NCI-H82 (cell line): ENCODE measurements around the gene HMG20B.

Source experiments
- DNase-seq: peaks from one replicate; lab custom pipeline; 2025; lab: John Stamatoyannopoulos, UW

HMG20B gene

DNA sequence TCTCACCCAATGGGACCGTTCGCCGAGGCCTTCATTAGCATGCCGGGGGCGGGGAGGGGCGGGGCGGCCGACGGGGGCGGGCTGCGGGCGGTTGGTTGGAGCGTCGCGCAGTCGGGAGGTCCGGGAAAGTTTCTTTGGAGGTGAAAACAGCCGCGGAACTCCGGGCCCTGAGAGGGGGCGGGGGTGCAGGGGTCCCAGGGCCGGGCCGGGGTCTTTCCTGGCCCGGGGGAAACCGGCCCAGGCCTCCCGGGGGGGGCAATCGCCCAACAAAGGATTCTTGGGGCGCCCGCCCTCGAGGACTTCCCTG is at the start of gene HMG20B:
Gene HMG20B (plus strand): TSS at position 90 of the 307 bp plus-strand sequence. CDS start 366 bp downstream, outside the sequence.
- DNase-seq: no peak

DNA sequence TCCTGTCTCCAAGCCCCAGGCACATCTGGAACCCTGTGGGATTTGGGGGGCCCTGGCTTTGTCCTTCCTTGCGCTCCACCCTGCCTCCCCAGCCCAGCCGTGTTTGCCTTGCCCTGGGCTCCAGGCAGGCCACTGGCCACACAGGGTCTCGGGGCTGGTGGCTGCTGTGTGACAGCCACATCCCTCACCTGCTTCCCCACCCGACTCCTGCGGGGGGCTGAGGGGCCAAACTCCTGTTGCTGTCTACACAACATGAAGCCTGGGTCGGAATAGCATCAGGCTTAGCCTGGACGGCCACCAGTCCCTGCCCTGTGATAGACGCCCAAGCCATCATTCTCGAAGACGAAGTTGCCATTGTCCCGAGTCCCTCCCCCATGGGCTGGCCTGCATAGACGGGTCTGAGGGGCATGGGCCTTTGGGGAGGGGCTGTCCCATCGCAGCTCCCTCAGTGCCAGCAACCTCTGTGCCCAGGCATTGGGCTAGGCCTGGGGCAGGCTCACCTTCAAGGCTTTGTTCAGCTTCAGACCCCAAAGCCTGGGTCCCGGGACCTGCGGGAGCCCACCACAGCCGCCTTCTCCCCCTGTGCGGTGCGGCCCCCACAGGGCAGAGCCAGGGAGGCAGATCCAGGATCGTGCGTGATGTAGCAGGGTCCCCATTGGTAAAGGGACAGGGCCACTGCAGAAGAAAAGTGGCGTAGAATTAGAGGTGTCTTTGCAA is 49.2 kb upstream of the HMG20B start:
- no peak for DNase-seq

DNA sequence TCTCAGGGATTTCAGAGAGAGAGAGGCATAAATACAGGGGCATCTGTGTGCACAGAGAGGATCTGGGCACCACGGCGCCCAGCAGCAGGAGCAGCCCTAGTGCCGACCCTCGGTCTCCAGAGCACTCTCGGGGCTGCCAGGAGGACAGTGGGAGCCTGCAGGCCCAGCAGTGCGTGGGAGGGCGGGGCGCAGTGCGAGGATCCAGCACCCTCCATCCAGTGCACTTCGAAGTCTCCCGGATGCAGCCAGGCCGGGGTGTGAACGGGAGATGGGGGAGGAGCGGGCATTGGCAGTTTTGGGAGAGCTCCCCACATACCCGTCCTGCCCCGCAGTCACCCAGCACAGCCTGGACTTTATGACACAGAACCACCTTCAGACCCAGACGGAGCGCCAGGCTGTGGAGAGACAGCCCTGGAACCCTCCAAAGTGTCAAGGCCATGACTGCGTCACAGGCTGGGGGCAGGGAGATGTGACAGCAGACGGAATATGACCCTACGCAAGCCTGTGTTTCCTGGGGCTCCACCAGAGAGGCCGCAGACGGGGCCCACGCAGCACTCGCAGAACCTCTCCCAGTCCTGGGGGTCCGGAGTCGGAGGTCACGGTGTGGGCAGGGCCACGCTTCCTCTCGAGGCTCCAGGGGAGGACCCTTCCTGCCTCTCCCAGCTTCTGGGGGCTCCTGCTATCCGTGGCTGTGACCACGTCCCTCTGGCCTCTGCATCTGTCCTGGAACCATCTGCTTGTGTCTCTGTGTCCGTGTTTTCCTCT is 48.5 kb upstream of the HMG20B start:
- no peak for DNase-seq

DNA sequence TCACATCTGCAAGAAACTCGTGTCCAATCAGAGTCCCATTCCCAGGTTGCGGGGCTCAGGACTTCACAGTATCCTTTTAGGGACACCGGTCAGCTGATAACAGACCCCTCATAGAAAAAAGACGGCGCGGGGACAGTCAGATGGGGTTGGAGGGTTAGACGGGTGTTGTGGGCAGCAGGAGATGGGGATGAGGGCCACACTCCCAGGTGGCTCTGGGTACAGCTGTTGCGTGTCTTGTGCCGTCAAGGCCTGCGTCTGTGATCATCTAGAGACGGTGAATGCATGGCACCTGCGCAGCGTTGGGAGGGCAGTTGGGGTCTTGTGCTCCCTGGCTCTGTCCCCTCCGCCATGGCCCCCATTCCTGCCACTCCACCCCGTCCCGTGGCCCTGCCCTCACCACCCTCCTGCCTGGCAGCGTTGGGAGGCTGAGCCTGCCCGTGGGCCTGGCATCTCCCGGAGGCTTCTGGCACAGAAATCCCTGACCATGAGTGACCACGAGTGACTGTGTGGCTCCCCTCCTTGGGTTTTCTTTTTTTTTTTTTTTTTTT is 47.8 kb upstream of the HMG20B start:
- DNase-seq: no peak

DNA sequence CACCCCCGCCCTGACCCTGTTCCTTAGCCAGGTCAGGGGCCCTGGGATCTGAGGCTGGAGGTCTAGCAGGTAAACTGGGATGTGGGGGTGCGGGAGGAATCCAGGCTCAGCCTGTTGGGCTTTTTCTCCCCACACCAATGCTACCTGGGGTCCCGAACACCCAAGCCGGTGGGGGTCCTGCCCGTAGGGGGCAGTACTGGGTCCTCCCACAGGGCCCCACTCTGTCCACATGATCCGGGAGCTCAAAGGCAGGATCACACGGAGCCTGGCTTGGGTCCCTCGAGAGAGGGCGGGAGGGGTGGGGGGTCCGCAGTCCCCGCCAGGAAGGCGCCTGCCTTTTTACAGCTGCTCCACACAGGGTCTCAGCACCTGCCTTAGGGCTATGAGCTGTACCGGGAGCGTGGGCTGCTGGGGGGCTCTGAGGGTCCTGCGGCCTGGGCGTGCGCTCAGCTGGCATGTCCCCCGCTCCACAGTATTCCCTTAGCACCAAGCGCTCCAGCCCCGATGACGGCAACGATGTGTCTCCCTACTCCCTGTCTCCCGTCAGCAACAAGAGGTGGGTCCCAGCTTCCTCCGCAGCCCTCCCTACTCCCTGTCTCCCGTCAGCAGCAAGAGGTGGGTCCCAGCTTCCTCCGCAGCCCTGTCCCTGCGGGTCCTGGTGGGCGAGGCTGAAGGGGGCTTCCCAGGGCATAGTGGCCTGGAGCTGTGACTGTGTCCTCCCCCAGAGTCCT is 46.1 kb upstream of the HMG20B start:
- no peak for DNase-seq

DNA sequence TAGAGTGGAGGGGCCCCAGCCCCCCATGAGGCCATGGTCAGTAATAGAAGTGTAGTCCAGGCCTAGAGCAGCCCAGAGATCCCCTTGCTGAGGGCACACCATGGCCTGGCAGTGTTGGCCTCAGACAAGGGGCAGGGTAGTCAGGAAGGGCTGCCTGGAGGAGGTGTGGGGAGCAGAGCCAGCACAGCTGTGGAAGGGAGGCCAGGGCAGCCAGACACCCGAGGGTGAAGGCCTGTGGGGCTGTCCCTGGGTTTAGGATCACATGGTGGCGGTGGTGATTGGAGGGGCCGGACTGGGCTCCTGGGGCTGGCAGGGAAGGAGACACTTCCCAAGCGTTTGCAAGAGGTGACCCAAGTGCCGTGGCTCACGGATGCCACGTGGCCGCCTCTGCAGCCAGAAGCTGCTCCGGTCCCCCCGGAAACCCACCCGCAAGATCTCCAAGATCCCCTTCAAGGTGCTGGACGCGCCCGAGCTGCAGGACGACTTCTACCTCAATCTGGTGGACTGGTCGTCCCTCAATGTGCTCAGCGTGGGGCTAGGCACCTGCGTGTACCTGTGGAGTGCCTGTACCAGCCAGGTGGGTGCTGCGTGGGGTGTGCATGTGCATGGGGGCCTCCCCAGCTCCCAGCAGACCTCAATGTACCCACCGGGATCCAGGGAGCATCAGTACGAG is 45.4 kb upstream of the HMG20B start:
- DNase-seq: no peak

DNA sequence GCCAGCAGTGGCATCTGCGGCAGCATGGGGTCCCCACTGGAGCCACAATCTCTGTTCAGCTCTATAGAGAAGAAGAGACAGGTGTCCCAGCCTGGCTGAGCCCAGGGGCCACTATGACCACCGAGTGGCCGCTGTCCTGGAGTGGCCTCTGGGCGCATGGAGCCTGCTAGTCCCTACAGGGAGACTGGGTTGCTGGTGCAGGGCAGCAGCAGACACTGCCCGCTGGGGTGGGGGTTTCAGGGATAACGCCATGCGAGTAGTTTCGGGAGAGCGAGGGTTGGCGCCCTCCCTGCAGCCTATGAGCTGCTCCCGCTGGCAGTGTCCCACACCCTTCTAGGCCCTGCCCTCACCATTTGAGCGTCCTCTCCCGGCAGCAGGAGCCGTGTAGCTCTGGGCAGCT is 44.7 kb upstream of the HMG20B start:
- no peak for DNase-seq

DNA sequence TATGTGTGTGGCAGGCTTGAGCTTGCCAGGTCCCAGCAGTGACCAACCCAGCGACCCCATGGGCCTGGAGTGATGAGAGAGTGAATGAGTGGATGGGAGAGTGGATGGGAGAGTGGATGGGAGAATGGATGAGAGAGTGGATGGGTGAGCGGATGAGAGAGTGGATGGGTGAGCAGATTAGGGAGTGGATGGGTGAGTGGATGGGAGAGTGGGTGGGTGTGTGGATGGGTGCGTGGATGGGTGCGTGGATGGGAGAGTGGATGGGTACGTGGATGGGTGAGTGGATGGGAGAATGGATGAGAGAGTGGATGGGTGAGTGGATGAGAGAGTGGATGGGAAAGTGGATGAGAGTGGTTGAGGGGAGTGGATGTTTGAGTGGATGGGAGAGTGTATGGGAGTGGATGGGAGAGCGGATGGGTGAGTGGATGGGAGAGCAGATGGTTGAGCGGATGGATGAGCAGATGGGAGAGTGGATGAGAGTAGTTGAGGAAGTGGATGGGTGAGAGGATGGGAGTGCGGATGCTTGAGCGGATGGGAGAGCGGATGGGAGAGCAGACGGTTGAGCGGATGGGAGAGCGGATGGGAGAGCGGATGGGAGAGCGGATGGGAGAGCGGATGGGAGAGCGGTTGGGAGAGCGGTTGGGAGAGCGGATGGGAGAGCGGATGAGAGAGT is 44.1 kb upstream of the HMG20B start:
- no peak for DNase-seq

DNA sequence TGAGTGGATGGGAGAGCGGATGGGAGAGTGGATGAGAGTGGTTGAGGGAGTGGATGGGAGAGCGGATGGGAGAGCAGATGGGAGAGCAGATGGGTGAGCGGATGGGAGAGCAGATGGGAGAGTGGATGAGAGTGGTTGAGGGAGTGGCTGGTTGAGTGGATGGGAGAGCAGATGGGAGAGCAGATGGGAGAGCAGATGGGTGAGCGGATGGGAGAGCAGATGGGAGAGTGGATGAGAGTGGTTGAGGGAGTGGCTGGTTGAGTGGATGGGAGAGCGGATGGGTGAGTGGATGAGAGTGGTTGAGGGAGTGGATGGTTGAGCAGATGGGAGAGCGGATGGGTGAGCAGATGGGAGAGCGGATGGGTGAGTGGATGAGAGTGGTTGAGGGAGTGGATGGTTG is 43.4 kb upstream of the HMG20B start:
- peak; percentile 20 for DNase-seq

DNA sequence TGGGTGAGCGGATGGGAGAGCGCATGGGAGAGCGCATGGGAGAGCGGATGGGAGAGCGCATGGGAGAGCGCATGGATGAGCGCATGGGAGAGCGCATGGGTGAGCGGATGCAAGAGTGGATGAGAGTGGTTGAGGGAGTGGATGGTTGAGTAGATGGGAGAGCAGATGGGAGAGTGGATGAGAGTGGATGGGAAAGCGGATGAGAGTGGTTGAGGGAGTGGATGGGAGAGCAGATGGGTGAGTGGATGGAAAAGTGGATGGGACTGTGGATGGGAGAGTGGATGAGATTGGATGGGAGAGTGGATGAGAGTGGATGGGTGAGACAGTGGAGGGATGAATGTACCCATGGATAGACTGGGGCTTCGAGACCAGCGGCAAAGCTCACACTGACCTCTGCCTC is 42.4 kb upstream of the HMG20B start:
- no peak for DNase-seq

DNA sequence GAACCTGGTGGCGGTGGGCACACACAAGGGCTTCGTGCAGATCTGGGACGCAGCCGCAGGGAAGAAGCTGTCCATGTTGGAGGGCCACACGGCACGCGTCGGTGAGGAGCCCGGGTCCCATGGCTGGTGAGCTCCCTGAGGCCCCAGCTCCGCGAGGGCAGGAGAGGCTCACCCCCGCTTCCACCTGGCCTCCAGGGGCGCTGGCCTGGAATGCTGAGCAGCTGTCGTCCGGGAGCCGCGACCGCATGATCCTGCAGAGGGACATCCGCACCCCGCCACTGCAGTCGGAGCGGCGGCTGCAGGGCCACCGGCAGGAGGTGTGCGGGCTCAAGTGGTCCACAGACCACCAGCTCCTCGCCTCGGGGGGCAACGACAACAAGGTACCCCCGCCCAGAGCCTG is 41.0 kb upstream of the HMG20B start:
- no peak for DNase-seq

DNA sequence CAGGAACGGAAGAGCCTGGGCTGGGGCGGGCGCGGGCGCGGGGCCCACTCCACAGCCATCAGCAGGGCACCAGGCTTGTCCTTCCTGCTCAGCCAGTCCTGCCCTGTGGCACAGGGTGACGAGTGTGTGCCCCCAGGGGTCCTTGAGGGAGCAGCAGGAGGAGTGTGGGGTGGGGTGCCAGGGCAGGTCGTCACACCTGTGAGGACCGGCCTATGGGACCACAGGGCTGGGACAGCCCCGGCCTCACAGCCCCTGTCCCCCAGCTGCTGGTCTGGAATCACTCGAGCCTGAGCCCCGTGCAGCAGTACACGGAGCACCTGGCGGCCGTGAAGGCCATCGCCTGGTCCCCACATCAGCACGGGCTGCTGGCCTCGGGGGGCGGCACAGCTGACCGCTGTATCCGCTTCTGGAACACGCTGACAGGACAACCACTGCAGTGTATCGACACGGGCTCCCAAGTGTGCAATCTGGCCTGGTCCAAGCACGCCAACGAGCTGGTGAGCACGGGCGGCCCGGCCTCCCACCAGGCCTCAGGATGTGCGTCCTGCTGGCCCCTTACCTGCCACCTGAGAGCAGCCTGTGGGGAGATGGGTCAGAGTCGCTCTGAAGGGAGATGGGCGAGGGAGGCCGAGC is 40.5 kb upstream of the HMG20B start:
- no peak for DNase-seq

DNA sequence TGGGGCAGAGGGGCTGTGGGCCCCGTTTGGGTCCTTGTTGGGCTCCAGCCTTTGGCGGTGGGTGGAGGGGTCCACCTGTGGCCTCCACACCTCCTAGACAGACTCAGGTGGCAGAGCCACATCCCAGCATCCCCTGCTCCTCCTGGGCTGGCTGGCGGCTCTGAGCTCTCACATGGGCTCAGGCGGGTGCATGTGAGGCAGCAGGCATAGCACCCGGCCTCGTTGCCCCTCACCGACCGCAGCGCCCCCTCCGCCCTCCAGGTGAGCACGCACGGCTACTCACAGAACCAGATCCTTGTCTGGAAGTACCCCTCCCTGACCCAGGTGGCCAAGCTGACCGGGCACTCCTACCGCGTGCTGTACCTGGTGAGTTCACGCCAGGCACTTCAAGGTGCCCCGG is 39.7 kb upstream of the HMG20B start:
- DNase-seq: no peak

DNA sequence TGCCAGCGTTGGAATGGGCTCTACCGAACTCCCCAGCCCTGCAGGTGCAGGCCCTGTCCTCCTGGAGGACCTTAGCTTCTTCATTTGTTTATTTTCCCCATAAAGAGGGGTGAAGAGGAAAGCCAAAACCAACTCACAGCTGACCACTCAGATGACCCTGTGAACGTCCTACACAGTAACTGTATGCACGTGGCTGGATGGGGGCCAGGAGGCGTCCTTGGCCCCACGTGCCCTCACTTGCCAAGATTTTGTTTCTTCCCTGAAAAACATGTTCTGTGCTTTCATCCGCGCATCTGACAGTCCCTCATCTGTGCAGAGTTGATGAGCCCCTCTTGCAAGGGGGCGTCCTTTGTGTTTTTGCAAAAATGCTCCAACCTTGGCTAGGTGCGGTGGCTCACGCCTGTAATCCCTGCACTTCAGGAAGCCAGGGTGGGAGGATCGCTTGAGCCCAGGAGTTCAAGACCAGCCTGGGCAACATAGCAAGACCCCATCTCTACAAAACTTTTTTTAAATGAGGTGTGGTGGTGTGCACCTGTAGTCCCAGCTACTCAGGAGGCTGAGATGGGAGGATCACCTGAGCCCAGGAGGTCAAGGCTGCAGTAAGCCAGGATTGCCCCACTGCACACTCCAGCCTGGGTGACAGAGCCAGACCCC is 39.1 kb upstream of the HMG20B start:
- no peak for DNase-seq

DNA sequence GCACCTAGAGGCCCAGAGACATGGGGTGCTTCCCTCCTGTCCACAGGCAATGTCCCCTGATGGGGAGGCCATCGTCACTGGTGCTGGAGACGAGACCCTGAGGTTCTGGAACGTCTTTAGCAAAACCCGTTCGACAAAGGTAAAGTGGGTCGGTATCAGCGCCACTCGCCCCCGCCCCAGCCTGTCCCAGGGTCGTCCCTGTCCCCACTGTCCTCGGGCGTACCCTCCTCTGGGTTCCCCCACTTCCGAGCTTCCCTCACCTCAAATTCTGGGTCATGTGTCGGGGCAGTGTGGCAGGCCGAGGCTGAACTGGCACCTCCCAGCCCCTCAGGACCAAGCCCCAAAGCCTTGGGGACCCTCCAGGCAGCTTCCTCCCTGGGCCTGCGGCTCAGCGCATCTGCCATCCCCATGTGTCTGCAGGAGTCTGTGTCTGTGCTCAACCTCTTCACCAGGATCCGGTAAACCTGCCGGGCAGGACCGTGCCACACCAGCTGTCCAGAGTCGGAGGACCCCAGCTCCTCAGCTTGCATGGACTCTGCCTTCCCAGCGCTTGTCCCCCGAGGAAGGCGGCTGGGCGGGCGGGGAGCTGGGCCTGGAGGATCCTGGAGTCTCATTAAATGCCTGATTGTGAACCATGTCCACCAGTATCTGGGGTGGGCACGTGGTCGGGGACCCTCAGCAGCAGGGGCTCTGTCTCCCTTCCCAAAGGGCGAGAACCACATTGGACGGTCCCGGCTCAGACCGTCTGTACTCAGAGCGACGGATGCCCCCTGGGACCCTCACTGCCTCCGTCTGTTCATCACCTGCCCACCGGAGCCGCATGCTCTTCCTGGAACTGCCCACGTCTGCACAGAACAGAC is 38.1 kb upstream of the HMG20B start:
- DNase-seq: no peak

DNA sequence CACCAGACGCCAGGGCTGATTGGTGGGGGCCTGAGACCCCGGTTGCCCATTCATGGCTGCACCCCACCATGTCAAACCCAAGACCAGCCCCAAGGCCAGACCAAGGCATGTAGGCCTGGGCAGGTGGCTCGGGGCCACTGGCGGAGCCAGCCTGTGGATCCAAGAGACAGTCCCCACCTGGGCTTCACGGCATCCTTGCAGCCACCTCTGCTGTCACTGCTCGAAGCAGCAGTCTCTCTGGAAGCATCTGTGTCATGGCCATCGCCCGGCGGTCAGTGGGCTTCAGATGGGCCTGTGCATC is 37.6 kb upstream of the HMG20B start:
- no peak for DNase-seq

DNA sequence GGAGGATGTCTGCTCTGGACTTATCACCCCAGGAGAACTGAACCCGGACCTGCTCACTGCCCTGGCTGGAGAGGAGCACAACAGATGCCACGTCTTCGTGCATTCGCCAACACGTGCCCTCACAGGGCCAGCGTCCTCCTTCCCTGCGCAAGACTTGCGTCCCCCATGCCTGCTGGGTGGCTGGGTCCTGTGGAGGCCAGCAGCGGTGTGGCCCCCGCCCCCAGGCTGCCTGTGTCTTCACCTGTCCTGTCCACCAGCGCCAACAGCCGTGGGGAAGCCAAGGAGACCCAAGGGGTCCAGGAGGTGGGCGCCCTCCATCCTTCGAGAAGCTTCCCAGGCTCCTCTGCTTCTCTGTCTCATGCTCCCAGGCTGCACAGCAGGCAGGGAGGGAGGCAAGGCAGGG is 37.2 kb upstream of the HMG20B start:
- no peak for DNase-seq

DNA sequence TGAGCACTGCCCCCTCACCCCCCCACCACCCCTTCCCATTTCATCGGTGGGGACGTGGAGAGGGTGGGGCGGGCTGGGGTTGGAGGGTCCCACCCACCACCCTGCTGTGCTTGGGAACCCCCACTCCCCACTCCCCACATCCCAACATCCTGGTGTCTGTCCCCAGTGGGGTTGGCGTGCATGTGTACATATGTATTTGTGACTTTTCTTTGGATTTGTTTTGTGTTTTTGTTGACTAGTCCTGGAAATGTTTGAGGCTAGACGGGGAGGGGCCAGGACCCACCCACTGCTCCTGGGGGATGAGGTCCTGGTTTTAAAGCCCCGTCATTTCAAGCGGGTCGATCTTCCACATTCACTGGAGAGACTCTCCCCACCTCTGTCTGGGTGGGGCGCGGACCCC is 36.8 kb upstream of the HMG20B start:
- DNase-seq: no peak

DNA sequence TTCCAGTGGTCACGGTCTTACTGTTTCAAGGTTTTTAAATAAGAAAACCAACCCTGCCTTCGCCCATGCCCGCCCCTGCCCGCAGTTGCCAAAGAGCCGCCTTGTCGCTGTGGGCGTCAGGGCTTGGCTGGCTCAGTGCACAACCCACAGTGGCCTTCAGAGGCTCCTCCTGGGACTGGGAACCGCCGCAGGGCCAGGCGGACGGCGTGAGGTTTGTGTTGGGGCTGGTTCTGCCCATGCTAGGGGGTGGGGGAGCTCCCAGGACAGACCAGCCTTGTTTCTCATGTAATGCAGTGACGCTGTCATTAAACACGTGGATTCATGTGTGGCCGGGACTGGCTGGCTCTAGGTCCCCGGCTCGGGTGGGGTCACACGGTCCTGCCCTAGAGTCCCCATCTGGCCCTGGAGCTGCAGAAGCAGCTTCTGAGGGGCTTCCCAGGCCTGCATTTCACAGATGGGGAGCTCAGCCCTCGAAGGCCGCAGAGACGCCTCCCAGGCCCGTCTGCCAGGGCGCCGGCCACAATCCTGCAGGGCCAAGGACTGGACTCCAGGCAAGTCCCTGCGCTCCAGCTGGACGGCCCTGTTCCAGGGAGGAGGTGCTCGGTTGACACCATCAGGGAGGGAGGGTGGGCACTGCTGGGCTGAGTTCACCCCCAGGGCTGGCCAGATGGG is 36.2 kb upstream of the HMG20B start:
- no peak for DNase-seq

DNA sequence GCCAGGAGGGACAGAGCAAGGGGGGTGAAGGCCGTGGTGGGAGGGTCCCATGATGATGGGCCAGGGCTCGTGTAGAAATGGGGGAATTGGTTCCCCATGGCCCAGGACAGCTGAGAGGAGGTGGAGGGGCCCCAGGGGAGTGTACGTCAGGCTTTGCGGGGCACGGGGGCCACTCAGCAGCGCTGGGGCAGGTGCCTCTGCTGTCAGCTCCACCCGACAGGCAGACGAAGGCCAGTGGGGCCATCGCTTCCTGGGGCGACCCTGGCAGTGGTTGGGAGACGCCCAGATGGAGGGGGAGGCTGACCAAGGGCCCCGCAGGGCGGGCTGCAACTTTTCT is 35.7 kb upstream of the HMG20B start:
- no peak for DNase-seq
